HG03103 (cell line): ENCODE data around the gene CPLANE2.
"Not testable (repeated sequence)": the region's sequence is repeated elsewhere in the genome, so short reads cannot be mapped to it uniquely, and the experiment has no call there.

Experiments used
- ATAC-seq: cut with Tn5 transposase; IDR thresholded peaks from one replicate; pipeline ENCODE4 v1.9.1; 2021; ENCODE audit warnings: low read depth; ENCODE audit not compliant: unreplicated experiment

Gene CPLANE2, protein sequence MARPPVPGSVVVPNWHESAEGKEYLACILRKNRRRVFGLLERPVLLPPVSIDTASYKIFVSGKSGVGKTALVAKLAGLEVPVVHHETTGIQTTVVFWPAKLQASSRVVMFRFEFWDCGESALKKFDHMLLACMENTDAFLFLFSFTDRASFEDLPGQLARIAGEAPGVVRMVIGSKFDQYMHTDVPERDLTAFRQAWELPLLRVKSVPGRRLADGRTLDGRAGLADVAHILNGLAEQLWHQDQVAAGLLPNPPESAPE

DNA sequence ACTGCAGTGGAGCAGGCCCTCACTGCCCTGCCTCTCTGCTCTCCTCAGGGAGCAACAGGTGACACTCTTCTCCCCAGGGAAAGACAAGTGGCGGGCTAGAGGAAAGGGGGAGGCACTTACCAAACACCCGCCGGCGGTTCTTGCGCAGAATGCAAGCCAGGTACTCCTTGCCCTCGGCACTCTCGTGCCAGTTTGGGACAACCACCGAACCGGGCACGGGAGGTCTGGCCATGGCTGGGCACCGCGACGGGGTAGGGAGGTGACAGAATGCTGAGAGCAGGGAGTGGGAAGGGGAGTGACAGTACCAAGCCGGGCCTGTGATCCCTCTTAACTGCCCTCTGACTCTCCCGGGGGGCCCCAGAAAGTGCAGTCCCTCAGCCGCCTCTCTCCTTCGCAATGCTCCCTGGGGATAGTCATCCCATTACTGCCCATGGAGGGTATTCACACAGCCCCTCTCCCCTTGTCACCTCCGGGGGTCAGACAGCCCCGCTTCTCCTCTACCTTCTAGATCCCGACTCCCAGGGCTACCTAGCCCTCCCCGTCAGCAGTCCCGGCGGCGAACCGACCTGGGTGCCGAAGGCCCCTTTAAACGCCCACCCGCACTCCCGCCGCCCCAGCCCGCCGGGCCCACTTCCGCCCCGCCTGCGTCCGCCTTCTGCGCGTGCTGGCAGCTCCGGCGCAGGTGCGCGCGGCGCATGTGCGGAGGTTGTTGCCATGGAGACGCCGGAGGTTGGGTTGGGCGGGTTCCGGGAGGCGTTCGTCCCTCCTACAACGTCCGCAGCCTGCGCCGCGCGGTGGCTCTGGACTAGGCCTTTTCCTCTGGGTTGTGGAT is at the start of gene CPLANE2:
Gene CPLANE2, minus strand, starts transcription at position 673 of the 832 bp plus-strand sequence. Its CDS starts 441 bp downstream, at position 232.
- ATAC-seq = peak; percentile 85

- no peak for ATAC-seq
Measured at GRCh38 chr1:16286122-16286521, 49.1 kb upstream of the CPLANE2 start.

DNA sequence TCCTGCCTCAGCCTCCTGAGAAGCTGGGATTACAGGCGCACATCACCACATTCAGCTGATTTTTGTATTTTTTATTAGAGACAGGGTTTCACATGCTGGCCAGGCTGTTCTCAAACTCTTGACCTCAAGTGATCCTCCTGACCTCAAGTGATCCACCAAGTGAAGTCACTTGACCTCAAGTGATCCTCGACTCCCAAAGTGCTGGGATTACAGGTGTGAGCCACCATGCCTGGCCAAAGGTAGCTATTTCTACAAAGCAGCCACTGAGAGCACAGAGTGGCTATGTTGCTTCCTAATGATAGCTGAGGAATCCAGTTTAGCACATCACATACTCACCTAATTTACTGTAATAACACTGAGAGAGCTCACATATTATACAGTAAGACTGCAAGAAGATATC is 44.8 kb upstream of the CPLANE2 start:
- no peak for ATAC-seq

- ATAC-seq = no peak
Measured at GRCh38 chr1:16279186-16279585, 42.2 kb upstream of the CPLANE2 start.

DNA sequence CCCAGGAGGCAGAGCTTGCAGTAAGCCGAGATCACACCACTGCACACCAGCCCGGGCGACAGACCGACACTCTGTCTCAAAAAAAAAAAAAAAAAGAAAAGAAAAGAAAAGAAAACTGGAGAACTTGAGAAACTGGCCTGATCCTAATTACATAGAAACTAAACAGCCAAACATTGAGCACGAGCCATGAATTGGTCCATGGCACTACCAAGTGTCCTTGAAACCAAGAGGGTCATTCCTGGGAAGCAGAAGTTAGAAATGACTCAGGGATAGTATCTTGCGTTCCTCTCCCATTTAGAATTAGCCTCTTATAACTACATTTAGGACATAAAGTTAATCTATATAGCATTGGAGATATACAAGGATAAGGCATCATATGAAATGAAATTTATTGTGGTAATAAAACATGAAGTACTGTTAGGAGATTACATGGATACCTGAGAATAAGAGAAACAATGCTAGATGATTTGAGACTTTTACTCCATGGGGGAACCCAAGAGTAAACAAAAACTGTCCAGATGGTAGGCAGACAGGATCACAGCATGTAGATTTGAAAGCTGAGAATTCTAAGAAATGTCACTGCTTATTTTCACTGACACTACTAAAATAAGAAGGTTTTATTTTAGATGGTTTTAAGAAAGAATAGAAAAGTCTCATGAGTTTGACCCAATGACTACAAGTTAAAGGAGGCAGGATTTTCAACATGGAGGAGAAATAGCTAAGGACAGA is 39.5 kb upstream of the CPLANE2 start:
- no peak for ATAC-seq

DNA sequence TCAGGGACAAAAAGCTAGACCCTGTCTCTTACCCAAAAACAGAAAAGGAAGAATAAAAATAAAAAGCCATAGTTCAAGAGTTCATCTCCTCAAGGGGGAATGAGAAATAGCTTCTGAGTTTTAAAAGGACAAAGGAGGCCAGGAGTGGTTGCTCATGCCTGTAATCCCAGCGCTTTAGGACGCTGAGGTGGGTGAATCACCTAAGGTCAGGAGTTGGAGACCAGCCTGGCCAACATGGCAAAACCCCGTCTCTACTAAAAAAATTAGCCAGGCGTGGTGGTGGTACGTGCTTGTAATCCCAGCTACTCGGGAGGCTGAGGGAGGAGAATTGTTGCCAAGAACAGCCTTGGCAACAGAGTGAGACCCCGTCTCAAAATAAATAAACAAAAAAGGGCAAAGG is 38.6 kb upstream of the CPLANE2 start:
- no peak for ATAC-seq

- no peak for ATAC-seq
Measured at GRCh38 chr1:16267690-16268180, 30.8 kb upstream of the CPLANE2 start.

GRCh38 chr1:16266411-16267118 is 29.6 kb upstream of the CPLANE2 start:
- ATAC-seq = no peak

- ATAC-seq = no peak
Measured at GRCh38 chr1:16262067-16262466, 25.1 kb upstream of the CPLANE2 start.

GRCh38 chr1:16260814-16261213 is 23.8 kb upstream of the CPLANE2 start:
- no peak for ATAC-seq

DNA sequence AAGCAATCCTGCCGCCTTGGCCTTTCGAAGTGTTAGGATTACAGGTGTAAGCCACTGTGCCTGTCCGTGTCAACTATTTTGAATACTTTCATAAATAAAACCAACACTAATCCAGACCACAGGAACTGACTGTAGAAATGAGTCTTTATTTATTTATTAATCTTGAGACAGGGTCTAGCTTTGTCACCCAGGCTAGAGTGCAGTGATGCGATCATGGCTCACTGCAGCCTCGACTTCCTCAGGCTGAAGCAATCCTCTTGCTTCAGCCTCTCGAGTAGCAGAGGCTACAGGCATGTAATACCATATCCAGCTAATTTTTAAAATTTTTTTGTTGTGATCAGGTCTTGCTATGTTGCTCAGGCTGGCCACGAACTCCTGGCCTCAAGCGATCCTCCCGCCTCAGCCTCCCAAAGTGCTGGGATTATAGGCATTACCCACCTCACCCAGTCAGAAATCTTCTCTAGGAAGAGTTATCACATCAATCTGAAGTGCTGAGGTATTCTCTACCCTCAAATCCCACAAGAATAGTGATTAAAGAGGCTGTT is 21.7 kb upstream of the CPLANE2 start:
- ATAC-seq = no peak

DNA sequence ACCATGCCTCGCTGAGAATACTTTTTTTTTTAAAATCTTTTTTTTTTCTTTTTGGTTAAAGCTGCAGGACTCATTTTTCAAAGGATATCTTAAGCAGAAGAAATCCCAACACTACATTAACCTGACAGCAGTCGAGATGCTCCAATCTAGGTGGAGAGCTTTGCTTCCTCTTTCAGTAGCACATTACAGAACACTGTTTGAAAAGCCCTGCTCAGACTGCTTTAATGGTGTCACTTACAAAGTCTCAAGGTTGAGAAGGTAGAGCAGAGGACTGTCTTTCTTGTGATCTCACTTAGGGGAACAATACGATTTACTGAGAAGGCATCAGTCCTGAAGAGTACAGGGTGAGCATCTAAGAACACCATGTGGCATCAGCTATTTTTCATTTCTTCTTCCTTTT is 21.0 kb upstream of the CPLANE2 start:
- ATAC-seq = no peak

DNA sequence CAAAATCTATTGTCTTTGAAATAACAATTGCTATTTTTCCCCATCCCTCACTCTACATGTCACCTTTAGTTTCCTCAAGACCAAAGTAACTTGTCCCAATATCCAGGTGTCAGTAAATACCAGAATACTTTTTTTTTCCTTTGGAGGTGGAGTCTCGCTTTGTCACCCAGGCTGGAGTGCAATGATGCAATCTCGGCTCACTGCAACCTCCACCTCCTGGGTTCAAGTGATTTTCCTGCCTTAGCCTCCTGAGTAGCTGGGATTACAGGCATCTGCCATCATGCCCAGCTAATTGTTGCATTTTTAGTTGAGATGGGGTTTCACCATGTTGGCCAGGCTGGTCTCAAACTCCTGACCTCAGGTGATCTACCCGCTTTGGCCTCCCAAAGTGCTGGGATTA is 20.6 kb upstream of the CPLANE2 start:
- ATAC-seq = not testable (repeated sequence)

- ATAC-seq = no peak
Measured at GRCh38 chr1:16256478-16256877, 19.5 kb upstream of the CPLANE2 start.

DNA sequence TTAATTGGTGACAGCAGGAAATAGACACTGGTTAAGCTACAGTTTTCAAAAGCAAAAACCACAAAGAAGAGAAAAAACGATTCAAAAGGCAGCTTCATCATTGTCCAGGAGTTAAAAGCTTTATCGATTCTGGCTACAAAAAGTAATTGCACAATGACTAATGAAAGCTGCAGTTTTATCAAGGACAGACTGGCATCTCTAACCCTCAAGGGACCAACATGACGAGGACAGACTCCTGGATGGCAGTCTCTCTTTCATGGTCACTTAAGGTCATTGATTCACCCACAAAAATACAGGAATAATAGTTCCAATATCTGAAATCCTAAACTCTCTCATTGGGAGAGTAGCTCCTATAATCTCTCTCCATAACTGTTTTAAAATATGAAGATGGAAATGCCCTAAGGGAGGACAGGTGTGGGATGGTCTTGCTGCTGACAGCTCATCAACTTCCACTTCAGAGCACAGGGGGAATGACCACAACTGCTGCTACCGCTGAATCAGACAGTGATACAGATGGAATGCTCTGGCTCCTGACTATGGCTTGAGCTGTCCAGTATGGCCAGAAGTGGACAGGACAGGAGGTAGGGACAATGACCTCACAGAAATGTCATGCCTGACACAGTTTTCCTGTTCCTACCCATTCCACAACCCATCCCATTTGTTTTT is 17.4 kb upstream of the CPLANE2 start:
- no peak for ATAC-seq

DNA sequence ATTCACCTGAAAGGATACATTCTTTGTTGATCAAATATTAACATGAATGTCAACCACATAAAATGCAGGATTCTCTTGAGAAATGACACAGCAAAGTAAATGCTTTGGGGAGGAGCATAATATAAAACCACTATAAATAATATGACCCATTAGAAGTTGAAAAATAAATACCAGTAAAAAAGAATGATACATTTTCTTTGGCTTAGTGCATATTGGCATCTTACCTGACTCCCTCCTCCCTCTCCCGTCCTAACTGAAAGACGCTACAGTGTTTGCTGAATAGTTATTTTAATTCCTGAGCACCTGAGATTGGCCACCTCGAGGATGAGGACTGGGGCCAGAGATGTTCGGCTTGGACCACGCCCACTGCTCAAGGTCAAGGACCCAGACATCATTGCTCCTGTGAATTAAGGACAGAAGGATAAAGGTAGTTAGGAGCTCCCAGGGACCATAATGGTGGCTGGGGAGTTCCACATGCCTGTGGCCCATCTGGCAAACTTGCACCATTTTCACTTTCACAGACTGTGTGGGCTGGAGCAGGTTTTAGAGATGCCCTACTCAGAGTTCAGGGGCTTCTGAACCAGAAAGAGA is 16.4 kb upstream of the CPLANE2 start:
- ATAC-seq = no peak

DNA sequence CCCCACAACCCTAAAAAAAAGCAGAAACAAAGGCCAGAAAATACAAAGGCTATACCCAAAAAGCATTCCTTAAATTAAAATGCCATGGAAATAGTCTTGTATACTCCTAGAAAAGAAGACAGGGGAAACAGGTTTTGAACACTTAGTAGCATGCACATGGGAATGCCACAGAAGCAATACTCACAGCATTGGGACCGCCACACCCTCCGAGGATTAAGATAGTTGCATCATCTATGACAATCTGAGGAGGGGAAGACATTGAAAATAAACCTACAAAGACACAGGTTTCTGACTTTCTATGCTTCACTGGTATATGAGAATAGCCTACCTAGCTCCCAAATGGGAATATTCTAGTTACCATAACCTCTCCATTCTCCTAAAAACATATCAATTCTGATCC is 15.9 kb upstream of the CPLANE2 start:
- ATAC-seq = no peak

DNA sequence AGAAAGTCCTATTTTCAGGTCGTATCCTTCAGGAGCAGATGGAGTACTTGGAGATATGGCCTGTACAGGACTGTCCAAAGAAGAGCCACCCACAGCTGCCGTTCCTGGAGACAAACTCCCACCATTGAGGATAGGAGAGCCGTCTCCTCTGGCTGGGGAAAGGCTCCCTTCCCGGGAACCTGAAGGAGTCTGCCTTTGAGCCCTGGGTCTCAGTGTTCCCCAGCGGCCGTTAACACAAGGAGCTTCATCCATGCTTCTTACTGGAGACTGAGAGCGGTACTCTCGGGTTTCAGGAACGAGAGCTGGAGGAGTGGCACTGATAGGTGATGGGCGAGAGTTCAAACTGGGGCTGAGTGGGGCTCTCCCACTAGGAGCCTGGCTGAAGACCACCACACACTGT is 14.4 kb upstream of the CPLANE2 start:
- no peak for ATAC-seq

GRCh38 chr1:16250524-16251251 is 13.7 kb upstream of the CPLANE2 start:
- ATAC-seq = no peak
